ENCODE measurements around the gene ARX. TPM values are rescaled to one million over a fixed set of nuclear protein-coding genes. Genes with fewer than 3 reads are reported as not detected.

ARX gene
- total RNA-seq, 3 donors from 2014 or later (not counting 1 experiment from before 2014, with no cell fraction given) = not detected

- no peaks in the 10 kb centered on the region for H3K9me3 Mint-ChIP-seq
- no peak for TF ChIP-seq CTCF (IDR thresholded peaks at IDR 0.05)
- no peak overlapping the region for H3K27ac Mint-ChIP-seq
- H3K4me1 Mint-ChIP-seq = peaks cover 4 to 19% of the 10 kb centered on the region in 2 donors
- no peaks in the 10 kb centered on the region for H3K36me3 ChIP-seq (ENCODE audit: control insufficient read depth, insufficient read depth, low read length)
- DNase-seq = no peak
- no peaks in the 10 kb centered on the region for H3K9me3 ChIP-seq (ENCODE audit: control insufficient read depth, insufficient read depth, low read length)
- H3K4me1 ChIP-seq (ENCODE audit: control insufficient read depth, insufficient read depth, low read length) = peaks cover 9% of the 10 kb centered on the region
- no peak for ATAC-seq
- 7% methylated on average over 62 of the region's 64 CpGs for WGBS (ENCODE audit: insufficient coverage)
- peaks cover 12% of the 10 kb centered on the region for H3K27me3 ChIP-seq (ENCODE audit: control insufficient read depth, insufficient read depth, low read length)
- peaks cover 34 to 57% of the 10 kb centered on the region in 2 donors for H3K27me3 Mint-ChIP-seq (ENCODE audit: low read depth in 2 of 2)
- H3K4me3 Mint-ChIP-seq = no peak overlapping the region
- intact Hi-C loops (cut with micrococcal nuclease) = no loop called here
- H3K27ac ChIP-seq (ENCODE audit: low read length) = no peak overlapping the region
- peaks cover 6% of the 10 kb centered on the region for H3K36me3 Mint-ChIP-seq
- no peak overlapping the region for H3K4me3 ChIP-seq (ENCODE audit: low read length)
Measured at GRCh38 chrX:25007059-25008053, 8.4 kb downstream of the ARX start.

- DNase-seq = no peak
- H3K9me3 Mint-ChIP-seq = no peaks in the 10 kb centered on the region
- peaks cover 2% of the 10 kb centered on the region for H3K4me1 ChIP-seq (ENCODE audit: control insufficient read depth, insufficient read depth, low read length)
- no peak overlapping the region for H3K27ac Mint-ChIP-seq
- H3K36me3 ChIP-seq (ENCODE audit: control insufficient read depth, insufficient read depth, low read length) = no peaks in the 10 kb centered on the region
- peaks cover 37 to 60% of the 10 kb centered on the region in 2 donors for H3K27me3 Mint-ChIP-seq (ENCODE audit: low read depth in 2 of 2)
- peaks cover 8% of the 10 kb centered on the region for H3K27me3 ChIP-seq (ENCODE audit: control insufficient read depth, insufficient read depth, low read length)
- peaks cover 4 to 19% of the 10 kb centered on the region in 2 donors for H3K4me1 Mint-ChIP-seq
- H3K36me3 Mint-ChIP-seq = peaks cover 6% of the 10 kb centered on the region
- TF ChIP-seq CTCF (IDR thresholded peaks at IDR 0.05) = no peak
- 9% methylated on average over 7 of the region's 7 CpGs for WGBS (ENCODE audit: insufficient coverage)
- H3K9me3 ChIP-seq (ENCODE audit: control insufficient read depth, insufficient read depth, low read length) = no peaks in the 10 kb centered on the region
- no peak overlapping the region for H3K27ac ChIP-seq (ENCODE audit: low read length)
- H3K4me3 ChIP-seq (ENCODE audit: low read length) = no peak overlapping the region
- H3K4me3 Mint-ChIP-seq = no peak overlapping the region
- no peak for ATAC-seq
- intact Hi-C loops (cut with micrococcal nuclease) = no loop called here
Measured at GRCh38 chrX:25006586-25007058, 9.1 kb downstream of the ARX start.

GRCh38 chrX:25005382-25006185, 10.2 kb downstream of the ARX start:
- Mint-ChIP-seq H3K9me3 (no peaks in the 10 kb centered on the region), H3K4me1 (peaks cover 4 to 19% of the 10 kb centered on the region in 2 donors), H3K27me3 (ENCODE audit: low read depth in 2 of 2) (peaks cover 42 to 60% of the 10 kb centered on the region in 2 donors), H3K4me3 (no peak overlapping the region), H3K27ac (no peak overlapping the region), H3K36me3 (peaks cover 6% of the 10 kb centered on the region)
- H3K4me3 ChIP-seq (ENCODE audit: low read length) = no peak overlapping the region
- DNase-seq (no peak), ATAC-seq (no peak)
- no peaks in the 10 kb centered on the region for H3K4me1 ChIP-seq (ENCODE audit: control insufficient read depth, insufficient read depth, low read length)
- intact Hi-C loops (cut with micrococcal nuclease) = no loop called here
- no peak overlapping the region for H3K27ac ChIP-seq (ENCODE audit: low read length)
- H3K27me3 ChIP-seq (ENCODE audit: control insufficient read depth, insufficient read depth, low read length) = peaks cover 2% of the 10 kb centered on the region
- 7% methylated on average over 68 of the region's 72 CpGs for WGBS (ENCODE audit: insufficient coverage)
- H3K9me3 ChIP-seq (ENCODE audit: control insufficient read depth, insufficient read depth, low read length) = no peaks in the 10 kb centered on the region
- no peaks in the 10 kb centered on the region for H3K36me3 ChIP-seq (ENCODE audit: control insufficient read depth, insufficient read depth, low read length)
- no peak for TF ChIP-seq CTCF (IDR thresholded peaks at IDR 0.05)

Data from natural killer cell (primary cell).